CD4-positive, alpha-beta T cell (primary cell): ENCODE data around the gene XPO6. TPM values are rescaled to one million over a fixed set of nuclear protein-coding genes. Genes with fewer than 3 reads are reported as not detected.

Source experiments
- ATAC-seq: fragments of 200-7000 bp; cut with Tn5 transposase; one replicate; pipeline ENCODE4 v1.10.0; 2022; ENCODE audit warnings: mild to moderate bottlenecking; ENCODE audit not compliant: poor library complexity
- CTCF ChIA-PET: fragments of 350-600 bp; sonication (Branson Sonifier 250); formaldehyde crosslinking; loops from one replicate; lab custom pipeline; 2021; ENCODE audit warnings: antibody characterized with exemption, inconsistent platforms; lab: Charles Lee
- POLR2A ChIA-PET: fragments of 350-600 bp; sonication (Branson Sonifier 250); formaldehyde crosslinking; loops from one replicate; lab custom pipeline; 2021; ENCODE audit warnings: antibody characterized with exemption, inconsistent platforms; lab: Charles Lee
- DNase-seq, 14 experiments: peaks; one replicate each; pipeline ENCODE4 v3.0.0-alpha.2; 2013 to 2020; ENCODE audit warnings: mixed read lengths in 2 of 14
- H3K27ac ChIP-seq, 2 donors: one replicate each; pipeline versions ENCODE4 v1.5.1 to v1.7.0; 2013; ENCODE audit warnings: low read length in 2 of 2, low read depth in 1 of 2, mild to moderate bottlenecking in 1 of 2
- H3K27me3 ChIP-seq, 2 experiments: 1 replicate in 1 of 2; 2 replicates in 1 of 2; pipeline versions ENCODE4 v1.6.1 to v1.7.0; 2013; ENCODE audit warnings: low read length in 2 of 2, control low read depth in 1 of 2, mild to moderate bottlenecking in 1 of 2, moderate library complexity in 1 of 2; ENCODE audit not compliant: insufficient read depth in 2 of 2, control insufficient read depth in 1 of 2
- H3K36me3 ChIP-seq: one replicate; pipeline ENCODE4 v1.6.1; 2013; ENCODE audit warnings: low read length, control low read depth; ENCODE audit not compliant: insufficient read depth
- H3K4me1 ChIP-seq: one replicate; pipeline ENCODE4 v1.6.1; 2013; ENCODE audit warnings: low read length, control low read depth; ENCODE audit not compliant: insufficient read depth
- H3K4me3 ChIP-seq: one replicate; pipeline ENCODE4 v1.5.1; 2013; ENCODE audit warnings: mild to moderate bottlenecking, low read length, moderate library complexity
- H3K9me3 ChIP-seq, 2 experiments: 1 replicate in 1 of 2; 2 replicates in 1 of 2; pipeline versions ENCODE4 v1.6.1 to v1.7.0; 2013; ENCODE audit warnings: low read length in 2 of 2, mild to moderate bottlenecking in 2 of 2, control low read depth in 1 of 2, moderate library complexity in 1 of 2; ENCODE audit not compliant: control insufficient read depth in 1 of 2, insufficient read depth in 1 of 2
- H3K27ac Mint-ChIP-seq: one replicate; pipeline ENCODE4 v1.8.0; 2020; ENCODE audit warnings: mixed read lengths
- H3K27me3 Mint-ChIP-seq: one replicate; pipeline ENCODE4 v1.8.0; 2021; ENCODE audit warnings: mixed read lengths
- H3K36me3 Mint-ChIP-seq: one replicate; pipeline ENCODE4 v1.8.0; 2021; ENCODE audit warnings: low read depth, mixed read lengths
- H3K4me1 Mint-ChIP-seq: one replicate; pipeline ENCODE4 v1.8.0; 2021; ENCODE audit warnings: low read depth, mixed read lengths
- H3K4me3 Mint-ChIP-seq: one replicate; pipeline ENCODE4 v1.8.0; 2020; ENCODE audit warnings: mild to moderate bottlenecking, mixed read lengths
- H3K9me3 Mint-ChIP-seq: one replicate; pipeline ENCODE4 v1.8.0; 2020; ENCODE audit warnings: mixed read lengths
- intact Hi-C, 2 experiments: fragments of 100-400 bp; cut with DNase I in 1 of 2; cut with micrococcal nuclease in 1 of 2; formaldehyde crosslinking; loops; one replicate each; pipeline versions ENCODE4 v1.15.1 to v1.9.0; 2023 to 2025; cut with DNase I, micrococcal nuclease
- total RNA-seq, 174 experiments: library from RNA in 2 of 174; stranded (reverse) in 2 of 174; gene quantifications; one replicate each; pipeline ENCODE4 v1.2.3 and lab custom pipeline; 2021 to 2026
- TF ChIP-seq, protein P1 (sequence below): fragments of 200-600 bp; IDR thresholded peaks from one replicate; pipeline ENCODE4 v1.8.0; 2022; ENCODE audit warnings: antibody characterized with exemption, mild to moderate bottlenecking

XPO6 gene
- total RNA-seq, 2 experiments from 2014 or later, result 378 to 390 TPM

DNA sequence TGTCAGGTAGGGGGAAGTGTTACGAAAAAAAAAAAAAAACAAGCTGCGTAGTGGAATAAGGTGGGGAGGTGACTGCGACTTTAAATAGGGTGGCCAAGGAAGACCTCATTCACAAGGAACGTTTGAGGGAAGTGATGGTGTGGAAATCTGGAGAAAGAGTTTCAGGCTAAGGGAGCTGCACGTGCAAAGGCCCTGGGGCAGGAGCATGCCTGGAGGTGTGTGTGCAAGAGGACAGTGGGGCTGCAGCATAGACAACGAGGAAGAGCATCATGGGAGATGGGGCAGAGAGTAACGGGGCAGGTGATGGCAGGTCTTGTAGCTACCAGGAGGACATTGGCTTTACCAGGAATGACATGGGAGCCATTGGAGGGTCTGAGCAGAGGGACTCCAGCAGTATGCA is 160.3 kb downstream of the XPO6 start:
- peaks cover 4% of the 10 kb centered on the region for H3K9me3 Mint-ChIP-seq
- H3K27ac Mint-ChIP-seq, result no peak overlapping the region
- TF ChIP-seq, protein P1, sequence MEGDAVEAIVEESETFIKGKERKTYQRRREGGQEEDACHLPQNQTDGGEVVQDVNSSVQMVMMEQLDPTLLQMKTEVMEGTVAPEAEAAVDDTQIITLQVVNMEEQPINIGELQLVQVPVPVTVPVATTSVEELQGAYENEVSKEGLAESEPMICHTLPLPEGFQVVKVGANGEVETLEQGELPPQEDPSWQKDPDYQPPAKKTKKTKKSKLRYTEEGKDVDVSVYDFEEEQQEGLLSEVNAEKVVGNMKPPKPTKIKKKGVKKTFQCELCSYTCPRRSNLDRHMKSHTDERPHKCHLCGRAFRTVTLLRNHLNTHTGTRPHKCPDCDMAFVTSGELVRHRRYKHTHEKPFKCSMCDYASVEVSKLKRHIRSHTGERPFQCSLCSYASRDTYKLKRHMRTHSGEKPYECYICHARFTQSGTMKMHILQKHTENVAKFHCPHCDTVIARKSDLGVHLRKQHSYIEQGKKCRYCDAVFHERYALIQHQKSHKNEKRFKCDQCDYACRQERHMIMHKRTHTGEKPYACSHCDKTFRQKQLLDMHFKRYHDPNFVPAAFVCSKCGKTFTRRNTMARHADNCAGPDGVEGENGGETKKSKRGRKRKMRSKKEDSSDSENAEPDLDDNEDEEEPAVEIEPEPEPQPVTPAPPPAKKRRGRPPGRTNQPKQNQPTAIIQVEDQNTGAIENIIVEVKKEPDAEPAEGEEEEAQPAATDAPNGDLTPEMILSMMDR, result no peak
- POLR2A ChIA-PET, result no interaction called here
- H3K4me3 Mint-ChIP-seq, result no peak overlapping the region
- no peak overlapping the region for H3K27ac ChIP-seq
- H3K4me3 ChIP-seq, result no peak overlapping the region
- H3K27me3 ChIP-seq, result peaks cover 11% of the 10 kb centered on the region in 2 experiments
- H3K36me3 Mint-ChIP-seq, result no peaks in the 10 kb centered on the region
- no peaks in the 10 kb centered on the region for H3K4me1 Mint-ChIP-seq
- CTCF ChIA-PET, result no interaction called here
- no peak for ATAC-seq
- no peaks in the 10 kb centered on the region for H3K4me1 ChIP-seq
- H3K27me3 Mint-ChIP-seq, result peaks cover 33% of the 10 kb centered on the region
- intact Hi-C loops, result no loop called here
- DNase-seq, result no peak
- no peaks in the 10 kb centered on the region for H3K36me3 ChIP-seq
- peaks cover 4 to 13% of the 10 kb centered on the region in 2 experiments for H3K9me3 ChIP-seq

Other genes with a start within 250 kb of the XPO6 start
- not detected for gene GSG1L, start 148.3 kb downstream of the XPO6 start, total RNA-seq
- 10 to 100 TPM; 13.0 to 13.5 TPM for gene SBK1, start 80.6 kb upstream of the XPO6 start, total RNA-seq
- 1 to 10 TPM; 2.3 to 2.4 TPM for gene NPIPB6, start 151.5 kb upstream of the XPO6 start, total RNA-seq
- 10 to 100 TPM; 42.7 to 57.8 TPM for gene EIF3CL, start 191.9 kb upstream of the XPO6 start, total RNA-seq